GM12874 (cell line): Measurements from ENCODE around the gene GRM8.

Experiments
- TF ChIP-seq, protein P1 (sequence below): IDR thresholded peaks from 2 replicates; pipeline ENCODE4 v1.5.1; 2011; ENCODE audit warnings: low read depth, mild to moderate bottlenecking, control low read depth, low read length, moderate library complexity; ENCODE audit not compliant: insufficient read depth

The GRM8 gene

DNA sequence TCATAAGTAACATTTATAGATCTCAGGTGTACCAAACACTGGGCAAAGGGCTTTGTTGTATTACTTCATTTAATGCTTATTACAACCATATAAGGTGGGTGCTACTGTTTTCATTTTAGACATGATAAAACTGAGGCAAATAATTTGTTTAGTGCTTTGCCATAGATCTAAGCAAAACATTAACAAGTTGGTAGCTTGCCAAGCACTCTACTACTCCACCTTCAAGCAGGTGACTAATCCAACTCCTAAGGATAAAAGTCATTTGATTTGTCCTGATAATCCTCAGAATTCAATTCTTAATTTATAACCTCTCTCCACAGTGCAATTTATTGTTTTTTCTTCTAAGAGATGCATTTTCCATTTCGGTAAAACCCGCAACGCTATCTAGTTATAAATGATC is 646.4 kb downstream of the GRM8 start:
- TF ChIP-seq, protein P1, sequence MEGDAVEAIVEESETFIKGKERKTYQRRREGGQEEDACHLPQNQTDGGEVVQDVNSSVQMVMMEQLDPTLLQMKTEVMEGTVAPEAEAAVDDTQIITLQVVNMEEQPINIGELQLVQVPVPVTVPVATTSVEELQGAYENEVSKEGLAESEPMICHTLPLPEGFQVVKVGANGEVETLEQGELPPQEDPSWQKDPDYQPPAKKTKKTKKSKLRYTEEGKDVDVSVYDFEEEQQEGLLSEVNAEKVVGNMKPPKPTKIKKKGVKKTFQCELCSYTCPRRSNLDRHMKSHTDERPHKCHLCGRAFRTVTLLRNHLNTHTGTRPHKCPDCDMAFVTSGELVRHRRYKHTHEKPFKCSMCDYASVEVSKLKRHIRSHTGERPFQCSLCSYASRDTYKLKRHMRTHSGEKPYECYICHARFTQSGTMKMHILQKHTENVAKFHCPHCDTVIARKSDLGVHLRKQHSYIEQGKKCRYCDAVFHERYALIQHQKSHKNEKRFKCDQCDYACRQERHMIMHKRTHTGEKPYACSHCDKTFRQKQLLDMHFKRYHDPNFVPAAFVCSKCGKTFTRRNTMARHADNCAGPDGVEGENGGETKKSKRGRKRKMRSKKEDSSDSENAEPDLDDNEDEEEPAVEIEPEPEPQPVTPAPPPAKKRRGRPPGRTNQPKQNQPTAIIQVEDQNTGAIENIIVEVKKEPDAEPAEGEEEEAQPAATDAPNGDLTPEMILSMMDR, result no peak

DNA sequence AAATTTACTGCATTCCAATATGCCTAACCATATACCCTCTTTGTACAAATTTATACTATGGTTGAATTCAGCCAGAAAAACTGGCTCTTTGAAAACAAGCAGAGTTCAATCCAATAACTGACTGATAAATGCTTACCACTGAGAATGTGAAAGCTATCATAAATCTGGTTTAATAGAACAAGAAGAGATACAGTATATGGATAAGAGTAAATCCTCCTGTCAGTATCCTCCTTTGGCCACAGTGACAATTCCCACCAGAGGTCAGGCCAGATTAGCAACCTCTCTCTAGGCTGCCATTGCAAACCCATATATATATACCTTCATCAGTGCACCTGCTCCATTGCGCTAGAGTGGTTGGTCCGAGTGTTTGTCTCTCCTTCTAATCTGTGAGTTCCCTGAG is 647.2 kb downstream of the GRM8 start:
- TF ChIP-seq, protein P1, result no peak

DNA sequence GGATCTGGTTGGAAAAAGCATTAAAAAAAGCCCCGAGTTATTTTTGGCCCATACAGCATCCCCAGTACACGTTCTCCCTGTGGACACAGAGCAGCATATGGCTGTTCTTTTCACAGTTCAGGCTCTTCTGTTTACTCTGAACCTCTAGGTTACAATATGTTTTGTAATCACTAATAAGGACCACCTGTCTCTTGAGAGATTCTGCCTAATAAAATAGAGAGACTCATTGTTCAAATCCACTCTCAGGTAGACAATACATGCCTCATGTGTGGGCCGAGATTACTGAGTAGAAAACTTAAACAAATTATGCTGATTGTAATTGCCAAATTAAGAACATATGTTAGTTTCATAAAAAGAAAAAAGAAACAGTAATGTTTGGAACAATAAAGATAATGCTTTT is 647.7 kb downstream of the GRM8 start:
- TF ChIP-seq, protein P1, result no peak

DNA sequence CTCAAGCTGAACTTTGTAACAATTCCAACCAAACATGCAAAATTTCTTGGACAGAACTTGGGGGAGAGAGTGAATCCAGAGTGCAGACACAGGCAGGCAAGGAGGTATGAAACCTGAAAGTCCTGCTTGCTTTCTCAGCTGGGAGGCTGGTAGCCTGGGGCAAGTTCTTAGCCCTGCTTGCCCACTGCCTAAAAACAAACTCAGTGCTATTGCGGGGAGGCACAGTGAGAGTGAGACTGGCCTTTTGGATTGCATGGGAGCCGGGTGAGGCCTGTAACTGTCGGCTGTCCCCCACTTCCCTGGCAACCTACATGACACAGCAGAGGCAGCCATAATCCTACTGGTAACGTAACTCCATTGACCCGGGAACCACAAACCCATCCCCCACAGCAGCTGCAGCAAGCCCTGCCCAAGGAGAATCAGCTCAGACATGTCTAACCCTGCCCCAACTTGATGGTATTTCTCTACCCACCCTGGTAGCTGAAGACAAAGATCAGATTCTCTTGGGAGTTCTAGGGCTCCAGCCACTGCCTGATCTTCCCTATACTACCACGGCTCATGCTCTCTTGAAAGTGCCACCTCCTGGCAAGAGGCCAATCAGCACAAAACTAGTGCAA is 663.6 kb downstream of the GRM8 start:
- TF ChIP-seq, protein P1, result no peak

DNA sequence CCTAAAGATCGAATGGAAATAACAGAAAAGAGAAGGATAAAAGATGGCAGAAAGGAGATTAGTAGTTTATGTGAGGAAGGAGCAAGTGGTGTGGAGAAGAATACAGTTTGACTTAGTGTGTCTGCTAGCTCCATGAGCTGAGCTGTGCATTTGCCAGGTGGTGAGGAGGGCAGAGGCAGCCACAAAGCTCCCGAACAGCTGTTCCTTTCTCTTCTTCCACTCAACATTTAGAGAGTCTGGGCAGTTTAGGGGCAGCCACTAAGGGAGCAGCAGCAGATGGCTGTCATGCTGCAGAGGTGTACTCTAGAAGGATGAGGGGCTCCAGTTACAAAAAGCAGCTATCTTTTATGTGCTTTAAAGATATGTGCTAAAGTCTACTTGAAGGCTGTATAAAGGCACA is 674.4 kb downstream of the GRM8 start:
- TF ChIP-seq, protein P1, result no peak

DNA sequence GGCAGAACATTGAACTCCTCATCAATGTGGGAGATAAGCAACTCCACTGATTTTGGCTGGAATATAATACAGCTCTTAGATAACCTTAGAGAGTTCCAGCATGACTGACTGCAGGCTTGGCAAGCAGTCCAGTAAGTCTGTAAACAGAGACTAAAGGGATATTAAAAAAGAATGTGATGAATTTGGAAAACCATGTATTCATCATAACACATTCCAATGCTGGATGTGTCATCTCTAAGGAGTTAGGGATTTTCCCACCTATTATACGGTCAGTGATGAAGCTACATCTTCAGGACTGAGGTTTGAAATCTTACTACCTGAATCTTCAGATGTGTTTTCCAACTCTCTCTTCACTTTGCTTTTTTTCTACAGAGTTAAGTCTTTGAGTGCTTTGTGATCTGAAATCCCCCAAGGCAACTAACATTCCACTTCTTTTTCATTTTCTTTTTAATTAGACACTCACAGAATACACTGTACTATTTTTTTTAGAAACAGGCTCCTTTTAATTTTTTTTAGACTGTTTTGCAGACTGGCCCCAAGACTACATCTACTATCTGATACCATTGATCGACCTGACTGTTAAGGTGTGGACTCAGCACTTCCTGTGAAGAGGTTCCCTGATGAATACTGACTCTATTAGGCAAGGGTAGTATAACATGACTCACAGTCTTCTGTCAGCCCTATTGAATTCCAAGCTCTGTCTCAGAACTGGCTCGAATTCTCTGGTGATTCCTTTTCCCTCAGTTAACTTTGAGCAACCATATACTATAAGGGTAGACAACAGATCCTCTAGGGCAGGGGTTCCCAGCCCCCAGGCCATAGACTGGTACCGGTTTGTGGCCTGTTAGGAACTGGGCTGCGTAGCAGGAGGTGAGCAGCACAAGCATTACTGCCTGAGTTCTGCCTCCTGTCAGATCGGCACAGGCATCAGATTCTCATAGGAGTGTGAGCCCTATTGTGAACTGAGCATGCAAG is 678.2 kb downstream of the GRM8 start:
- TF ChIP-seq, protein P1, result no peak

DNA sequence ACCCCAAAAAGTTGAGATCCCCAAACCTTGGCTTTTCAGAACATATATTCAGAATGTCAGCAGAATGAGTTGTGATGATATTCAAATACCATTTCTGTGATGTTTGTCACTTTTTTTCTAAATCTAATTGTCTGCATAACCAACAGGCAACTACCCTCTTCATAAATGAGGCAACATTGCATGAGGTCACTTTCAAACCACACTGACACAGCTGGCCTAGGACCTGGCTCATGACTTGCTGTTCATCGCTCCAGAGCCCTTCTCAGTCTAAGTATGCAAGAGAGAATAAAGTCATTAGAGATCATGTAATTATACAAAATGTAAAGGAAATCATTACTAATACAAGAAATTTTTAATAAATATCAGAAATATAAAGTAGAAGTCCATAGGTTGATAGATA is 681.9 kb downstream of the GRM8 start:
- TF ChIP-seq, protein P1, result no peak
